GM12872 (cell line): Measurements from ENCODE around the gene PKDREJ.

ENCODE experiments used
- TF ChIP-seq, protein P1 (sequence below): IDR thresholded peaks from 3 replicates; pipeline ENCODE4 v1.5.1; 2011; ENCODE audit warnings: low read depth, mild to moderate bottlenecking, low read length, moderate library complexity; ENCODE audit not compliant: insufficient read depth

The PKDREJ gene

DNA sequence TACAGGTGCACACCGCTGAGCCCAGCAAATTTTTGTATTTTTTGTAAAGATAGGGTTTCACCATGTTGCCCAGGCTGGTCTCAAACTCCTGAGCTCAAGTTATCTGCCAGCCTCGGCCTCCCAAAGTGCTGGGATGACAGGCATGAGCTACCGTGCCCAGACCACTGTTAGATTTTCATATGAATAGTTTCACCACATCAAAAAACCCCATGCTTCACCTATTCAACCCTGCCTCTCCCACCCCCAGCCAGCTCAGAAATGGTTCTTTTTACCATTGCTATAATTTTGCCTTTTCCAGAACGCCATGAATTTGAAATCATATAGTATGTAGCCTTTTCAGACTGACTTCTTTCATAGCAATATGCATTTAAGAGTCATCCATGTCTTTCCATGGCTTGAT is 50.9 kb downstream of the PKDREJ start:
- TF ChIP-seq, protein P1, sequence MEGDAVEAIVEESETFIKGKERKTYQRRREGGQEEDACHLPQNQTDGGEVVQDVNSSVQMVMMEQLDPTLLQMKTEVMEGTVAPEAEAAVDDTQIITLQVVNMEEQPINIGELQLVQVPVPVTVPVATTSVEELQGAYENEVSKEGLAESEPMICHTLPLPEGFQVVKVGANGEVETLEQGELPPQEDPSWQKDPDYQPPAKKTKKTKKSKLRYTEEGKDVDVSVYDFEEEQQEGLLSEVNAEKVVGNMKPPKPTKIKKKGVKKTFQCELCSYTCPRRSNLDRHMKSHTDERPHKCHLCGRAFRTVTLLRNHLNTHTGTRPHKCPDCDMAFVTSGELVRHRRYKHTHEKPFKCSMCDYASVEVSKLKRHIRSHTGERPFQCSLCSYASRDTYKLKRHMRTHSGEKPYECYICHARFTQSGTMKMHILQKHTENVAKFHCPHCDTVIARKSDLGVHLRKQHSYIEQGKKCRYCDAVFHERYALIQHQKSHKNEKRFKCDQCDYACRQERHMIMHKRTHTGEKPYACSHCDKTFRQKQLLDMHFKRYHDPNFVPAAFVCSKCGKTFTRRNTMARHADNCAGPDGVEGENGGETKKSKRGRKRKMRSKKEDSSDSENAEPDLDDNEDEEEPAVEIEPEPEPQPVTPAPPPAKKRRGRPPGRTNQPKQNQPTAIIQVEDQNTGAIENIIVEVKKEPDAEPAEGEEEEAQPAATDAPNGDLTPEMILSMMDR: no peak

GRCh38 chr22:46209262-46209661 is 53.9 kb downstream of the PKDREJ start:
- TF ChIP-seq, protein P1: no peak
